ENCODE results near the gene SMYD3.
"Not testable (repeated sequence)": the region's sequence is repeated elsewhere in the genome, so short reads cannot be mapped to it uniquely, and the experiment has no call there.

DNA sequence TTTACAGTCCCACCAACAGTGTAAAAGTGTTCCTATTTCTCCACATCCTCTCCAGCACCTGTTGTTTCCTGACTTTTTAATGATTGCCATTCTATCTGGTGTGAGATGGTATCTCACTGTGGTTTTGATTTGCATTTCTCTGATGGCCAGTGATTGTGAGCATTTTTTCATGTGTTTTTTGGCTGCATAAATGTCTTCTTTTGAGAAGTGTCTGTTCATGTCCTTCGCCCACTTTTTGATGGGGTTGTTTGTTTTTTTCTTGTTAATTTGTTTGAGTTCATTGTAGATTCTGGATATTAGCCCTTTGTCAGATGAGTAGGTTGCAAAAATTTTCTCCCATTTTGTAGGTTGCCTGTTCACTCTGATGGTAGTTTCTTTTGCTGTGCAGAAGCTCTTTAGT, 177.8 kb downstream of the SMYD3 start:
- TF ChIP-seq, protein P1, sequence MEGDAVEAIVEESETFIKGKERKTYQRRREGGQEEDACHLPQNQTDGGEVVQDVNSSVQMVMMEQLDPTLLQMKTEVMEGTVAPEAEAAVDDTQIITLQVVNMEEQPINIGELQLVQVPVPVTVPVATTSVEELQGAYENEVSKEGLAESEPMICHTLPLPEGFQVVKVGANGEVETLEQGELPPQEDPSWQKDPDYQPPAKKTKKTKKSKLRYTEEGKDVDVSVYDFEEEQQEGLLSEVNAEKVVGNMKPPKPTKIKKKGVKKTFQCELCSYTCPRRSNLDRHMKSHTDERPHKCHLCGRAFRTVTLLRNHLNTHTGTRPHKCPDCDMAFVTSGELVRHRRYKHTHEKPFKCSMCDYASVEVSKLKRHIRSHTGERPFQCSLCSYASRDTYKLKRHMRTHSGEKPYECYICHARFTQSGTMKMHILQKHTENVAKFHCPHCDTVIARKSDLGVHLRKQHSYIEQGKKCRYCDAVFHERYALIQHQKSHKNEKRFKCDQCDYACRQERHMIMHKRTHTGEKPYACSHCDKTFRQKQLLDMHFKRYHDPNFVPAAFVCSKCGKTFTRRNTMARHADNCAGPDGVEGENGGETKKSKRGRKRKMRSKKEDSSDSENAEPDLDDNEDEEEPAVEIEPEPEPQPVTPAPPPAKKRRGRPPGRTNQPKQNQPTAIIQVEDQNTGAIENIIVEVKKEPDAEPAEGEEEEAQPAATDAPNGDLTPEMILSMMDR (IDR thresholded peaks at IDR 0.05; ENCODE audit: low read depth, low read length, poor library complexity, severe bottlenecking): not testable (repeated sequence)
- TF ChIP-seq EZH2phosphoT487 (IDR thresholded peaks at IDR 0.05; ENCODE audit: borderline replicate concordance, low read length): not testable (repeated sequence)

Data from DOHH2 (cell line).